HEK293 (cell line): ENCODE results near the gene JUP.

Source experiments
- FEZF1 ChIP-seq: fragments of 450-650 bp; formaldehyde crosslinking; IDR thresholded peaks from 2 replicates; pipeline ENCODE4 v1.5.1; 2016; ENCODE audit warnings: missing biosample characterization, missing genetic modification characterization
- KLF1 ChIP-seq: fragments of 450-650 bp; formaldehyde crosslinking; IDR thresholded peaks from 2 replicates; pipeline ENCODE4 v1.5.1; 2016; ENCODE audit warnings: missing biosample characterization, missing genetic modification characterization
- KLF16 ChIP-seq: fragments of 450-650 bp; formaldehyde crosslinking; IDR thresholded peaks from 2 replicates; pipeline ENCODE4 v1.5.1; 2017; ENCODE audit warnings: missing biosample characterization, missing genetic modification characterization
- REPIN1 ChIP-seq: fragments of 450-650 bp; formaldehyde crosslinking; IDR thresholded peaks from 2 replicates; pipeline ENCODE4 v1.5.1; 2017; ENCODE audit warnings: missing biosample characterization, missing genetic modification characterization, low read depth
- SP3 ChIP-seq: fragments of 450-650 bp; formaldehyde crosslinking; IDR thresholded peaks from 2 replicates; pipeline ENCODE4 v1.5.1; 2016; ENCODE audit warnings: missing biosample characterization, missing genetic modification characterization
- ZEB2 ChIP-seq: fragments of 450-650 bp; formaldehyde crosslinking; IDR thresholded peaks from 2 replicates; pipeline ENCODE4 v1.5.1; 2016; ENCODE audit warnings: missing biosample characterization, missing genetic modification characterization
- ZFP3 ChIP-seq: fragments of 450-650 bp; formaldehyde crosslinking; IDR thresholded peaks from 2 replicates; pipeline ENCODE4 v1.5.1; 2016; ENCODE audit warnings: low read depth, missing biosample characterization, missing genetic modification characterization
- ZFP69B ChIP-seq: fragments of 450-650 bp; formaldehyde crosslinking; IDR thresholded peaks from 2 replicates; pipeline ENCODE4 v1.5.1; 2016; ENCODE audit warnings: missing biosample characterization, missing genetic modification characterization
- ZNF10 ChIP-seq: fragments of 450-650 bp; formaldehyde crosslinking; IDR thresholded peaks from 2 replicates; pipeline ENCODE4 v1.5.1; 2017; ENCODE audit warnings: missing biosample characterization, missing genetic modification characterization
- ZNF133 ChIP-seq: fragments of 450-650 bp; formaldehyde crosslinking; IDR thresholded peaks from 2 replicates; pipeline ENCODE4 v1.5.1; 2016; ENCODE audit warnings: missing biosample characterization, missing genetic modification characterization
- ZNF146 ChIP-seq: fragments of 450-650 bp; formaldehyde crosslinking; IDR thresholded peaks from 2 replicates; pipeline ENCODE4 v1.5.1; 2016; ENCODE audit warnings: missing biosample characterization, missing genetic modification characterization
- ZNF391 ChIP-seq: fragments of 450-650 bp; formaldehyde crosslinking; IDR thresholded peaks from 2 replicates; pipeline ENCODE4 v1.5.1; 2016; ENCODE audit warnings: low read depth, missing biosample characterization, missing genetic modification characterization, borderline replicate concordance
- ZNF433 ChIP-seq: fragments of 450-650 bp; formaldehyde crosslinking; IDR thresholded peaks from 2 replicates; pipeline ENCODE4 v1.5.1; 2016; ENCODE audit warnings: missing biosample characterization, missing genetic modification characterization, low read depth
- ZNF548 ChIP-seq: fragments of 450-650 bp; formaldehyde crosslinking; IDR thresholded peaks from 2 replicates; pipeline ENCODE4 v1.5.1; 2016; ENCODE audit warnings: missing biosample characterization, missing genetic modification characterization
- ZNF558 ChIP-seq: fragments of 450-650 bp; formaldehyde crosslinking; IDR thresholded peaks from 2 replicates; pipeline ENCODE4 v1.5.1; 2016; ENCODE audit warnings: missing biosample characterization, missing genetic modification characterization
- ZNF560 ChIP-seq: fragments of 450-650 bp; formaldehyde crosslinking; IDR thresholded peaks from 2 replicates; pipeline ENCODE4 v1.5.1; 2017; ENCODE audit warnings: missing biosample characterization, missing genetic modification characterization, borderline replicate concordance
- ZNF654 ChIP-seq: fragments of 450-650 bp; formaldehyde crosslinking; IDR thresholded peaks from 2 replicates; pipeline ENCODE4 v1.5.1; 2016; ENCODE audit warnings: low read depth, missing biosample characterization, missing genetic modification characterization
- ZNF670 ChIP-seq: fragments of 450-650 bp; formaldehyde crosslinking; IDR thresholded peaks from 2 replicates; pipeline ENCODE4 v1.5.1; 2016; ENCODE audit warnings: missing biosample characterization, missing genetic modification characterization, low read depth
- ZNF707 ChIP-seq: fragments of 450-650 bp; formaldehyde crosslinking; IDR thresholded peaks from 2 replicates; pipeline ENCODE4 v1.5.1; 2016; ENCODE audit warnings: missing biosample characterization, missing genetic modification characterization
- ZSCAN16 ChIP-seq: fragments of 450-650 bp; formaldehyde crosslinking; IDR thresholded peaks from 2 replicates; pipeline ENCODE4 v1.5.1; 2016; ENCODE audit warnings: missing biosample characterization, missing genetic modification characterization
- ZSCAN23 ChIP-seq: fragments of 450-650 bp; formaldehyde crosslinking; IDR thresholded peaks from 2 replicates; pipeline ENCODE4 v1.5.1; 2016; ENCODE audit warnings: missing biosample characterization, missing genetic modification characterization
- TF ChIP-seq, protein P1 (sequence below): fragments of 450-650 bp; formaldehyde crosslinking; IDR thresholded peaks from 2 replicates; pipeline ENCODE4; 2016; ENCODE audit warnings: missing biosample characterization, missing genetic modification characterization
- TF ChIP-seq, protein P2 (sequence below): fragments of 450-650 bp; formaldehyde crosslinking; IDR thresholded peaks from 2 replicates; pipeline ENCODE4 v1.5.1; 2016; ENCODE audit warnings: missing biosample characterization, missing genetic modification characterization
- TF ChIP-seq, protein P3 (sequence below): fragments of 450-650 bp; formaldehyde crosslinking; IDR thresholded peaks from 2 replicates; pipeline ENCODE4 v1.5.1; 2016; ENCODE audit warnings: missing biosample characterization, missing genetic modification characterization
- TF ChIP-seq, protein P4 (sequence below): fragments of 450-650 bp; formaldehyde crosslinking; IDR thresholded peaks from 2 replicates; pipeline ENCODE4 v1.5.1; 2016; ENCODE audit warnings: missing biosample characterization, missing genetic modification characterization
- TF ChIP-seq, protein P5 (sequence below): fragments of 450-650 bp; formaldehyde crosslinking; IDR thresholded peaks from 2 replicates; pipeline ENCODE4 v1.5.1; 2016; ENCODE audit warnings: missing biosample characterization, missing genetic modification characterization
- TF ChIP-seq, protein P6 (sequence below): fragments of 450-650 bp; formaldehyde crosslinking; IDR thresholded peaks from 2 replicates; pipeline ENCODE4 v1.5.1; 2017; ENCODE audit warnings: missing biosample characterization, missing genetic modification characterization
- TF ChIP-seq, protein P7 (sequence below): fragments of 450-650 bp; formaldehyde crosslinking; IDR thresholded peaks from 2 replicates; pipeline ENCODE4 v1.5.1; 2016; ENCODE audit warnings: missing biosample characterization, missing genetic modification characterization

JUP gene

DNA sequence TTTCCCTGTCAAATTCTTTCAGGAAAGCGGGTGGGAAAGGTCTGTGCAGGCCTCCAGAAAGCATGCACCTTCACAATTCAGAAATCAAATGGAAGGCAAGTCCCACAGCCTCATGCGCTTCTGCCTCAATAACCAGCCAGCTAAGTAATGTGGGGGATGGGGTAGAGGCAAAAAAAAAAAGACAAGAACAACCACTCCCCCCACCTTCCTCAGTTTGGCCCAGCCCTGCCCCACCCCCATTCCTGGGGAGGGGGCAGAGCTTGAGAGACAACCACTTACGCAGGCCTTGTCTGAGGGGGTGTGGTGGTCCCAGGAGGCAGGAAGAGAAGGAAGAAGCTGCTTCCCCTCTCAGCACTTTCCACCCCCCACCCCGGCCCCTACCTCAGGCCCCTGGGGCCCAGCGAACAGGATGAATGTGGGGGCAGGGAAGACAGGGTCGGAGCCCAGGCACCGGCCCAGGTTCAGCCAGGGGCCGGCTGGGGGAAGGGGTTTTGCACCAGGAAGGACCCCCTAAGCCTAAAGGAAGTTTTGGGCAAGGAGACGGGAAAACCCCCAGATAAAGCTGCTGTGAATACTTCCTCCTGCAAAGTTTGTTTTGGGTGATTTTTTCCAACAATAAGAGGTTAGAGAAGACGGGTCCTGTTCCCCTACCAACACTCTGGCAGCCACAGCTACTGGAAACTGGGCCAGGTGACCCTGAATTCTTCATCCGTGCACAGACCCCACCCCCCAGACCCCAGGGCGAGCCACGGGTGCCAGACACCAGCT lies 1.2 kb downstream of the JUP start (continued):
- TF ChIP-seq ZNF670 (no peak), ZNF433 (tag by site-specific recombination) (no peak), REPIN1 (no peak), ZNF10 (tag by site-specific recombination) (no peak), ZNF560 (no peak), ZNF548 (no peak), KLF16 (no peak), ZNF133 (tag by site-specific recombination) (no peak), ZNF707 (tag by site-specific recombination) (no peak), ZFP3 (tag by site-specific recombination) (no peak), FEZF1 (tag by site-specific recombination) (peak; percentile 22; the same call in 1 of the 2 replicates), ZFP69B (peak; percentile 63), ZSCAN23 (tag by site-specific recombination) (0 out of 2 replicates have a peak, but pooled peaks have one; percentile 55), ZEB2 (tag by site-specific recombination) (peak; percentile 60), SP3 (tag by site-specific recombination) (peak; percentile 77), ZSCAN16 (tag by site-specific recombination) (no peak), ZNF654 (tag by site-specific recombination) (no peak), KLF1 (peak; percentile 96), ZNF391 (tag by site-specific recombination) (no peak), ZNF558 (tag by site-specific recombination) (no peak), ZNF146 (tag by site-specific recombination) (no peak)
- TF ChIP-seq, protein P1, sequence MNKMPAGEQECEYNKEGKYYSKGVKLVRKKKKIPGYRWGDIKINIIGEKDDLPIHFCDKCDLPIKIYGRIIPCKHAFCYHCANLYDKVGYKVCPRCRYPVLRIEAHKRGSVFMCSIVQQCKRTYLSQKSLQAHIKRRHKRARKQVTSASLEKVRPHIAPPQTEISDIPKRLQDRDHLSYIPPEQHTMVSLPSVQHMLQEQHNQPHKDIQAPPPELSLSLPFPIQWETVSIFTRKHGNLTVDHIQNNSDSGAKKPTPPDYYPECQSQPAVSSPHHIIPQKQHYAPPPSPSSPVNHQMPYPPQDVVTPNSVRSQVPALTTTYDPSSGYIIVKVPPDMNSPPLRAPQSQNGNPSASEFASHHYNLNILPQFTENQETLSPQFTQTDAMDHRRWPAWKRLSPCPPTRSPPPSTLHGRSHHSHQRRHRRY (tag by site-specific recombination): no peak
- TF ChIP-seq, protein P2, sequence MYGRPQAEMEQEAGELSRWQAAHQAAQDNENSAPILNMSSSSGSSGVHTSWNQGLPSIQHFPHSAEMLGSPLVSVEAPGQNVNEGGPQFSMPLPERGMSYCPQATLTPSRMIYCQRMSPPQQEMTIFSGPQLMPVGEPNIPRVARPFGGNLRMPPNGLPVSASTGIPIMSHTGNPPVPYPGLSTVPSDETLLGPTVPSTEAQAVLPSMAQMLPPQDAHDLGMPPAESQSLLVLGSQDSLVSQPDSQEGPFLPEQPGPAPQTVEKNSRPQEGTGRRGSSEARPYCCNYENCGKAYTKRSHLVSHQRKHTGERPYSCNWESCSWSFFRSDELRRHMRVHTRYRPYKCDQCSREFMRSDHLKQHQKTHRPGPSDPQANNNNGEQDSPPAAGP (tag by site-specific recombination): peak; percentile 53; the same call in 1 of the 2 replicates
- TF ChIP-seq, protein P3, sequence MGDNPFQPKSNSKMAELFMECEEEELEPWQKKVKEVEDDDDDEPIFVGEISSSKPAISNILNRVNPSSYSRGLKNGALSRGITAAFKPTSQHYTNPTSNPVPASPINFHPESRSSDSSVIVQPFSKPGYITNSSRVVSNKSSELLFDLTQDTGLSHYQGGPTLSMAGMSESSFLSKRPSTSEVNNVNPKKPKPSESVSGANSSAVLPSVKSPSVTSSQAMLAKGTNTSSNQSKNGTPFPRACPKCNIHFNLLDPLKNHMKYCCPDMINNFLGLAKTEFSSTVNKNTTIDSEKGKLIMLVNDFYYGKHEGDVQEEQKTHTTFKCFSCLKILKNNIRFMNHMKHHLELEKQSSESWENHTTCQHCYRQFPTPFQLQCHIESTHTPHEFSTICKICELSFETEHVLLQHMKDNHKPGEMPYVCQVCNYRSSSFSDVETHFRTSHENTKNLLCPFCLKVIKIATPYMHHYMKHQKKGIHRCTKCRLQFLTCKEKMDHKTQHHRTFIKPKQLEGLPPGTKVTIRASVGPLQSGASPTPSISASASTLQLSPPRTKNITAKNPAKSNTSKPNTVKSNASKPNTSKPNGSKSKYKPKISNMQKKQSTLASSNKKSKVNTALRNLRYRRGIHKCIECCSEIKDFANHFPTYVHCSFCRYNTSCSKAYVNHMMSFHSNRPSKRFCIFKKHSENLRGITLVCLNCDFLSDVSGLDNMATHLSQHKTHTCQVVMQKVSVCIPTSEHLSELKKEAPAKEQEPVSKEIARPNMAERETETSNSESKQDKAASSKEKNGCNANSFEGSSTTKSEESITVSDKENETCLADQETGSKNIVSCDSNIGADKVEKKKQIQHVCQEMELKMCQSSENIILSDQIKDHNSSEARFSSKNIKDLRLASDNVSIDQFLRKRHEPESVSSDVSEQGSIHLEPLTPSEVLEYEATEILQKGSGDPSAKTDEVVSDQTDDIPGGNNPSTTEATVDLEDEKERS (tag by site-specific recombination): no peak
- TF ChIP-seq, protein P4, sequence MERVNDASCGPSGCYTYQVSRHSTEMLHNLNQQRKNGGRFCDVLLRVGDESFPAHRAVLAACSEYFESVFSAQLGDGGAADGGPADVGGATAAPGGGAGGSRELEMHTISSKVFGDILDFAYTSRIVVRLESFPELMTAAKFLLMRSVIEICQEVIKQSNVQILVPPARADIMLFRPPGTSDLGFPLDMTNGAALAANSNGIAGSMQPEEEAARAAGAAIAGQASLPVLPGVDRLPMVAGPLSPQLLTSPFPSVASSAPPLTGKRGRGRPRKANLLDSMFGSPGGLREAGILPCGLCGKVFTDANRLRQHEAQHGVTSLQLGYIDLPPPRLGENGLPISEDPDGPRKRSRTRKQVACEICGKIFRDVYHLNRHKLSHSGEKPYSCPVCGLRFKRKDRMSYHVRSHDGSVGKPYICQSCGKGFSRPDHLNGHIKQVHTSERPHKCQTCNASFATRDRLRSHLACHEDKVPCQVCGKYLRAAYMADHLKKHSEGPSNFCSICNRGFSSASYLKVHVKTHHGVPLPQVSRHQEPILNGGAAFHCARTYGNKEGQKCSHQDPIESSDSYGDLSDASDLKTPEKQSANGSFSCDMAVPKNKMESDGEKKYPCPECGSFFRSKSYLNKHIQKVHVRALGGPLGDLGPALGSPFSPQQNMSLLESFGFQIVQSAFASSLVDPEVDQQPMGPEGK (tag by site-specific recombination): peak; percentile 78
- TF ChIP-seq, protein P5, sequence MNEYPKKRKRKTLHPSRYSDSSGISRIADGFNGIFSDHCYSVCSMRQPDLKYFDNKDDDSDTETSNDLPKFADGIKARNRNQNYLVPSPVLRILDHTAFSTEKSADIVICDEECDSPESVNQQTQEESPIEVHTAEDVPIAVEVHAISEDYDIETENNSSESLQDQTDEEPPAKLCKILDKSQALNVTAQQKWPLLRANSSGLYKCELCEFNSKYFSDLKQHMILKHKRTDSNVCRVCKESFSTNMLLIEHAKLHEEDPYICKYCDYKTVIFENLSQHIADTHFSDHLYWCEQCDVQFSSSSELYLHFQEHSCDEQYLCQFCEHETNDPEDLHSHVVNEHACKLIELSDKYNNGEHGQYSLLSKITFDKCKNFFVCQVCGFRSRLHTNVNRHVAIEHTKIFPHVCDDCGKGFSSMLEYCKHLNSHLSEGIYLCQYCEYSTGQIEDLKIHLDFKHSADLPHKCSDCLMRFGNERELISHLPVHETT (tag by site-specific recombination): no peak
- TF ChIP-seq, protein P6, sequence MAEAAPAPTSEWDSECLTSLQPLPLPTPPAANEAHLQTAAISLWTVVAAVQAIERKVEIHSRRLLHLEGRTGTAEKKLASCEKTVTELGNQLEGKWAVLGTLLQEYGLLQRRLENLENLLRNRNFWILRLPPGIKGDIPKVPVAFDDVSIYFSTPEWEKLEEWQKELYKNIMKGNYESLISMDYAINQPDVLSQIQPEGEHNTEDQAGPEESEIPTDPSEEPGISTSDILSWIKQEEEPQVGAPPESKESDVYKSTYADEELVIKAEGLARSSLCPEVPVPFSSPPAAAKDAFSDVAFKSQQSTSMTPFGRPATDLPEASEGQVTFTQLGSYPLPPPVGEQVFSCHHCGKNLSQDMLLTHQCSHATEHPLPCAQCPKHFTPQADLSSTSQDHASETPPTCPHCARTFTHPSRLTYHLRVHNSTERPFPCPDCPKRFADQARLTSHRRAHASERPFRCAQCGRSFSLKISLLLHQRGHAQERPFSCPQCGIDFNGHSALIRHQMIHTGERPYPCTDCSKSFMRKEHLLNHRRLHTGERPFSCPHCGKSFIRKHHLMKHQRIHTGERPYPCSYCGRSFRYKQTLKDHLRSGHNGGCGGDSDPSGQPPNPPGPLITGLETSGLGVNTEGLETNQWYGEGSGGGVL (tag by site-specific recombination): peak; percentile 76
- TF ChIP-seq, protein P7, sequence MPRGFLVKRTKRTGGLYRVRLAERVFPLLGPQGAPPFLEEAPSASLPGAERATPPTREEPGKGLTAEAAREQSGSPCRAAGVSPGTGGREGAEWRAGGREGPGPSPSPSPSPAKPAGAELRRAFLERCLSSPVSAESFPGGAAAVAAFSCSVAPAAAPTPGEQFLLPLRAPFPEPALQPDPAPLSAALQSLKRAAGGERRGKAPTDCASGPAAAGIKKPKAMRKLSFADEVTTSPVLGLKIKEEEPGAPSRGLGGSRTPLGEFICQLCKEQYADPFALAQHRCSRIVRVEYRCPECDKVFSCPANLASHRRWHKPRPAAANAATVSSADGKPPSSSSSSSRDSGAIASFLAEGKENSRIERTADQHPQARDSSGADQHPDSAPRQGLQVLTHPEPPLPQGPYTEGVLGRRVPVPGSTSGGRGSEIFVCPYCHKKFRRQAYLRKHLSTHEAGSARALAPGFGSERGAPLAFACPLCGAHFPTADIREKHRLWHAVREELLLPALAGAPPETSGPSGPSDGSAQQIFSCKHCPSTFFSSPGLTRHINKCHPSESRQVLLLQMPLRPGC: peak; percentile 57; the same call in 1 of the 2 replicates
